Hepatocyte (in vitro differentiated cells): Measurements from ENCODE around the gene SWAP70.

ENCODE experiments used
- CTCF ChIP-seq: fragments of 200-600 bp; sonication (generic); IDR thresholded peaks from 2 replicates; pipeline ENCODE4 v1.5.1; 2016; ENCODE audit warnings: antibody characterized with exemption, mild to moderate bottlenecking; ENCODE audit not compliant: poor library complexity
- EZH2phosphoT487 ChIP-seq: fragments of 200-600 bp; sonication (generic); IDR thresholded peaks from one replicate; pipeline ENCODE4 v1.6.1; 2018; ENCODE audit warnings: antibody characterized with exemption, mild to moderate bottlenecking, low read depth, moderate library complexity; ENCODE audit not compliant: unreplicated experiment, severe bottlenecking

DNA sequence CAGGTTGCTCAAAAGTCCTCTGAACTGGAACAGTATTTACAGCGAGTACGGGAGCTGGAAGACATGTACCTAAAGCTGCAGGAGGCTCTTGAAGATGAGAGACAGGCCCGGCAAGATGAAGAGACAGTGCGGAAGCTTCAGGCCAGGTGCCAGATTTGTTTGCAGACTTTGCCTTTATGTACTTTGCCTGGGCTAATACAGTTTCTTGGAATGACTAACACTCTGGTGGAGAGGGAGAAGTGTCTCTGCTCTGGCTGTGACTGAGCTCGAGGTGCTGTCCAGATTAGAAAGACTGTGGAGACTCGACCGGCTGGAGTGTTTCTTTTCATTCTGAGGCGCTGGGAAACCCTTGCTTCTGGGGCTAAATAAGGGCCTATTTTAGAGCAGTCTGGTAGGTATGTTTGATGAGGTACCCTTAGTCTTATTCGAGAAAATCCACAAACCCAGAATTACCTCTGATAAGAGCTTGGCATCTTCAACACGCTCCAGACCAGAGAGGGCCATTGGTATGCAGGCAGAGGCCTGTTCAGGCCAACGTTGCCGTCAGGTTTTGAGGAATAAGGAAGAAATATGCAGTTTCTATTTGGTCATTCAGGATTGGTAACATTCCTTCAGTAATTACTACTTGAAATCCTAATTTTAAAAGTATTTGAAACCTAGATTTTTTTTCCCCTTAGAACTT lies 76.5 kb downstream of the SWAP70 start:
- TF ChIP-seq CTCF (no peak), EZH2phosphoT487 (no peak)
